ENCODE data around the gene IL17RA. TPM values are rescaled to one million over a fixed set of nuclear protein-coding genes. Genes with fewer than 3 reads are reported as not detected.

IL17RA gene
- total and polyA plus RNA-seq, 2 experiments from 2014 or later, result 3.2 to 9.6 TPM

- no peak for TF ChIP-seq REST (IDR thresholded peaks at IDR 0.05; ENCODE audit: unreplicated experiment)
- no peak for TF ChIP-seq NANOG (IDR thresholded peaks at IDR 0.05; ENCODE audit: borderline replicate concordance)
- TF ChIP-seq ZNF114 (CRISPR knock-in tag; IDR thresholded peaks at IDR 0.05), result no peak
Measured at GRCh38 chr22:17143826-17144225, 59.0 kb downstream of the IL17RA start (continued).

GRCh38 chr22:17145021-17145680 is 60.4 kb downstream of the IL17RA start:
- ATAC-seq, result no peak
- H3K9me3 Mint-ChIP-seq, result peaks cover 4% of the 10 kb centered on the region; the same call in 1 of the 3 replicates
- Histone ChIP-seq H3K36me3 (ENCODE audit: insufficient read depth) (no peaks in the 10 kb centered on the region; the same call in 1 of the 2 replicates), H4K20me1 (replicated peaks; ENCODE audit: insufficient read depth) (peaks cover 24% of the 10 kb centered on the region), H3K4me3 (no peak overlapping the region), H3K9me2 (ENCODE audit: insufficient read depth) (no peaks in the 10 kb centered on the region), H3K27ac (ENCODE audit: low read depth) (no peak overlapping the region), H3K4me1 (ENCODE audit: insufficient read depth) (no peaks in the 10 kb centered on the region), H3K4me2 (no peak overlapping the region), H3F3A (replicated peaks; ENCODE audit: low read depth) (peaks cover 10% of the 10 kb centered on the region), H3K27me3 (ENCODE audit: insufficient read depth) (no peaks in the 10 kb centered on the region), H3K79me2 (replicated peaks; ENCODE audit: insufficient read depth) (peaks cover 38% of the 10 kb centered on the region), H2AFZ (no peak overlapping the region)
- no peaks in the 10 kb centered on the region for H3K27me3 Mint-ChIP-seq (ENCODE audit: insufficient read depth, low read depth, poor library complexity)
- DNase-seq (ENCODE audit: low spot score), result no peak
- peaks cover 52% of the 10 kb centered on the region for H3K36me3 Mint-ChIP-seq (ENCODE audit: low read depth)
- H3K4me1 Mint-ChIP-seq, result no peaks in the 10 kb centered on the region
- no peak overlapping the region for H3K27ac Mint-ChIP-seq
- H3K4me3 Mint-ChIP-seq, result no peak overlapping the region
- TF ChIP-seq JUNB (IDR thresholded peaks at IDR 0.05; ENCODE audit: unreplicated experiment), result no peak
- TF ChIP-seq REST (IDR thresholded peaks at IDR 0.05; ENCODE audit: unreplicated experiment), result no peak
- TF ChIP-seq EZH2phosphoT487 (IDR thresholded peaks at IDR 0.05; ENCODE audit: unreplicated experiment), result no peak
- TF ChIP-seq POLR2AphosphoS5 (IDR thresholded peaks at IDR 0.05; ENCODE audit: low read depth), result no peak
- TF ChIP-seq STAT1 (IDR thresholded peaks at IDR 0.05; ENCODE audit: unreplicated experiment), result no peak
- no peak for TF ChIP-seq NANOG (IDR thresholded peaks at IDR 0.05; ENCODE audit: borderline replicate concordance)
- no peak for TF ChIP-seq ETS1 (IDR thresholded peaks at IDR 0.05)
- no peak for TF ChIP-seq ZNF331 (CRISPR knock-in tag; IDR thresholded peaks at IDR 0.05; ENCODE audit: low read depth)
- TF ChIP-seq ZNF462 (CRISPR knock-in tag; IDR thresholded peaks at IDR 0.05), result no peak
- no peak for TF ChIP-seq ZNF114 (CRISPR knock-in tag; IDR thresholded peaks at IDR 0.05)
